Sigmoid colon (tissue), 7 donors: ENCODE data around the gene PFKP. TPM values are rescaled to one million over a fixed set of nuclear protein-coding genes. Genes with fewer than 3 reads are reported as not detected.

ENCODE experiments used
- DNase-seq: peaks from one replicate; pipeline ENCODE4 v3.0.0-alpha.2; 2019
- H3K27ac ChIP-seq, 4 donors: fragments of 200-600 bp; sonication (generic); one replicate each; pipeline ENCODE4 v1.5.1; 2016 to 2019; ENCODE audit warnings: mild to moderate bottlenecking in 1 of 4
- H3K27me3 ChIP-seq, 3 donors: fragments of 200-600 bp; sonication (generic); one replicate each; pipeline ENCODE4 v1.5.1; 2019; ENCODE audit warnings: mild to moderate bottlenecking in 1 of 3
- H3K36me3 ChIP-seq, 4 donors: fragments of 200-600 bp; sonication (generic); one replicate each; pipeline ENCODE4 v1.5.1; 2016 to 2019
- H3K4me1 ChIP-seq, 4 donors: fragments of 200-600 bp; sonication (generic); one replicate each; pipeline ENCODE4 v1.5.1; 2017 to 2019
- H3K4me3 ChIP-seq, 4 donors: fragments of 200-600 bp; sonication (generic); one replicate each; pipeline ENCODE4 v1.5.1; 2017 to 2019; ENCODE audit warnings: mild to moderate bottlenecking in 2 of 4, moderate library complexity in 1 of 4
- H3K9me3 ChIP-seq, 4 donors: fragments of 200-600 bp in 3 of 4; sonication (generic) in 3 of 4; one replicate each; pipeline versions ENCODE4 v1.5.1 to v1.6.1; 2013 to 2019
- CTCF ChIP-seq, 4 experiments: fragments of 450-650 bp in 3 of 4; fragments of 200-600 bp in 1 of 4; IDR thresholded peaks; one replicate each; pipeline ENCODE4 v1.5.1; 2016 to 2019; ENCODE audit warnings: antibody characterized with exemption in 4 of 4, mild to moderate bottlenecking in 3 of 4, moderate library complexity in 2 of 4
- EP300 ChIP-seq, 4 donors: sonication (generic); formaldehyde crosslinking; IDR thresholded peaks; one replicate each; pipeline ENCODE4 v1.6.1; 2017; ENCODE audit warnings: antibody characterized with exemption in 4 of 4
- POLR2A ChIP-seq, 2 donors: fragments of 450-650 bp; IDR thresholded peaks; one replicate each; pipeline ENCODE4 v1.6.1; 2016; ENCODE audit warnings: antibody characterized with exemption in 2 of 2, mild to moderate bottlenecking in 2 of 2, moderate library complexity in 2 of 2
- POLR2AphosphoS5 ChIP-seq, 4 donors: sonication (generic); formaldehyde crosslinking; IDR thresholded peaks; one replicate each; pipeline ENCODE4 v1.6.1; 2017; ENCODE audit warnings: antibody characterized with exemption in 4 of 4
- WGBS, 2 donors: extraction: QIAGEN DNeasy Blood & Tissue Kit; methylation state at CpG; one replicate each; pipeline ENCODE4 v1.1.7; 2013; 5-methylcytosine and 5-hydroxymethylcytosine counted together
- intact Hi-C: fragments of 100-400 bp; cut with DNase I; formaldehyde crosslinking; loops from one replicate; pipeline ENCODE4 v1.15.1; 2023
- polyA plus RNA-seq, 3 donors: library from polyadenylated mRNA; stranded (reverse); fragments of 200-250 nt; gene quantifications; one replicate each; pipeline ENCODE4 v1.2.3, GENCODE V29; 2013
- total RNA-seq, 4 donors: library from RNA; depleted of rRNA; stranded (reverse); fragments of >200 nt; gene quantifications; one replicate each; pipeline ENCODE4 v1.1.0, GENCODE V29; 2016
- donor health status: healthy with polysubstance abuse.
- donor health status: Bipolar disorder and iron deficiency.
- donor health status: healthy.

Gene PFKP
- total and polyA plus RNA-seq, 7 donors = 26.4 to 105 (median 46.0) TPM

- DNase-seq = no peak
- TF ChIP-seq POLR2AphosphoS5 (IDR thresholded peaks at IDR 0.05) (no peak), EP300 (IDR thresholded peaks at IDR 0.05) (no peak)
- intact Hi-C loops = no loop called here
- no peaks in the 10 kb centered on the region for H3K9me3 ChIP-seq
- 82 to 91% methylated on average over 20 of the region's 20 CpGs for WGBS, 2 donors
- H3K36me3 ChIP-seq = peaks cover 0 to 71% (median 22%) of the 10 kb centered on the region in 4 donors
- H3K27me3 ChIP-seq = no peaks in the 10 kb centered on the region
- H3K4me1 ChIP-seq = peaks cover 0 to 2% (median 0%) of the 10 kb centered on the region in 4 donors
- H3K27ac ChIP-seq = peak overlapping the region in 2 of 4 donors; percentile 18 to 79
- no peak overlapping the region for H3K4me3 ChIP-seq
These were observed 49.3 kb downstream of the PFKP start for GRCh38 chr10:3116508-3117100.

GRCh38 chr10:3117486-3117885 lies 50.1 kb downstream of the PFKP start:
- intact Hi-C loops = no loop called here
- peaks cover 0 to 69% (median 22%) of the 10 kb centered on the region in 4 donors for H3K36me3 ChIP-seq
- H3K4me3 ChIP-seq = no peak overlapping the region
- no peak for DNase-seq
- 97% methylated on average over 12 of the region's 12 CpGs for WGBS, 2 donors
- TF ChIP-seq EP300 (IDR thresholded peaks at IDR 0.05) (no peak), CTCF (IDR thresholded peaks at IDR 0.05) (no peak), POLR2AphosphoS5 (IDR thresholded peaks at IDR 0.05) (no peak), POLR2A (IDR thresholded peaks at IDR 0.05) (no peak)
- no peaks in the 10 kb centered on the region for H3K27me3 ChIP-seq
- no peaks in the 10 kb centered on the region for H3K4me1 ChIP-seq
- no peaks in the 10 kb centered on the region for H3K9me3 ChIP-seq
- H3K27ac ChIP-seq = peak overlapping the region in 1 of 4 donors; percentile 79

GRCh38 chr10:3118641-3119091 lies 51.3 kb downstream of the PFKP start:
- no peak for DNase-seq
- TF ChIP-seq EP300 (IDR thresholded peaks at IDR 0.05) (no peak), CTCF (IDR thresholded peaks at IDR 0.05) (no peak), POLR2AphosphoS5 (IDR thresholded peaks at IDR 0.05) (no peak), POLR2A (IDR thresholded peaks at IDR 0.05) (no peak)
- H3K27ac ChIP-seq = no peak overlapping the region
- no peaks in the 10 kb centered on the region for H3K27me3 ChIP-seq
- no peaks in the 10 kb centered on the region for H3K4me1 ChIP-seq
- no peaks in the 10 kb centered on the region for H3K9me3 ChIP-seq
- H3K36me3 ChIP-seq = peaks cover 0 to 70% (median 16%) of the 10 kb centered on the region in 4 donors
- 49 to 83% methylated on average over 32 of the region's 32 CpGs for WGBS, 2 donors
- no peak overlapping the region for H3K4me3 ChIP-seq
- intact Hi-C loops = no loop called here

GRCh38 chr10:3119796-3120459 lies 52.6 kb downstream of the PFKP start:
- Histone ChIP-seq H3K4me1 (no peaks in the 10 kb centered on the region), H3K4me3 (no peak overlapping the region), H3K27ac (no peak overlapping the region), H3K36me3 (peaks cover 0 to 70% (median 18%) of the 10 kb centered on the region in 4 donors), H3K27me3 (no peaks in the 10 kb centered on the region), H3K9me3 (no peaks in the 10 kb centered on the region)
- WGBS, 2 donors = 89 to 91% methylated on average over 31 of the region's 31 CpGs
- peak in 3 of 4 experiments; percentile 10 to 39 (median 27) for TF ChIP-seq CTCF (IDR thresholded peaks at IDR 0.05)
- TF ChIP-seq EP300 (IDR thresholded peaks at IDR 0.05) = no peak
- intact Hi-C loops = no loop called here
- DNase-seq = no peak

- no peak overlapping the region for H3K27ac ChIP-seq
- no peak for DNase-seq
- intact Hi-C loops = no loop called here
- H3K4me3 ChIP-seq = no peak overlapping the region
- 90 to 93% methylated on average over 14 of the region's 14 CpGs for WGBS, 2 donors
- H3K4me1 ChIP-seq = peaks cover 0 to 10% (median 7%) of the 10 kb centered on the region in 4 donors
- H3K27me3 ChIP-seq = no peaks in the 10 kb centered on the region
- no peaks in the 10 kb centered on the region for H3K9me3 ChIP-seq
- peaks cover 0 to 58% (median 10%) of the 10 kb centered on the region in 4 donors for H3K36me3 ChIP-seq
- TF ChIP-seq POLR2AphosphoS5 (IDR thresholded peaks at IDR 0.05) = no peak
- TF ChIP-seq EP300 (IDR thresholded peaks at IDR 0.05) = no peak
- TF ChIP-seq POLR2A (IDR thresholded peaks at IDR 0.05) = no peak
- no peak for TF ChIP-seq CTCF (IDR thresholded peaks at IDR 0.05)
These were observed 54.7 kb downstream of the PFKP start for GRCh38 chr10:3122034-3122433.
